Activated CD4-positive, alpha-beta T cell treated with anti-CD3 and anti-CD28 coated beads for 48 hours (primary cell): ENCODE data around the gene LBHD2.

ENCODE experiments used
- DNase-seq: peaks from one replicate; pipeline ENCODE4 v3.0.0-alpha.2; 2020

LBHD2 gene

GRCh38 chr14:103091883-103092222, 7.8 kb downstream of the LBHD2 start:
- no peak for DNase-seq

- no peak for DNase-seq
These were observed 9.9 kb downstream of the LBHD2 start for GRCh38 chr14:103093856-103094405.

GRCh38 chr14:103094406-103095209, 10.6 kb downstream of the LBHD2 start, which contains the start of gene EXOC3L4:
Gene EXOC3L4, plus strand, starts transcription at chr14:103094725. Its CDS starts 5,495 bp downstream, at chr14:103100220.
- DNase-seq, result no peak

GRCh38 chr14:103095210-103095778, 11.3 kb downstream of the LBHD2 start:
- DNase-seq, result no peak

- no peak for DNase-seq
These were observed 12.4 kb downstream of the LBHD2 start for GRCh38 chr14:103096387-103096786.

GRCh38 chr14:103097244-103097993, 13.4 kb downstream of the LBHD2 start:
- DNase-seq, result no peak

GRCh38 chr14:103097994-103098957, 14.3 kb downstream of the LBHD2 start:
- no peak for DNase-seq

GRCh38 chr14:103099081-103099732, 15.2 kb downstream of the LBHD2 start:
- DNase-seq, result no peak

- no peak for DNase-seq
These were observed 15.8 kb downstream of the LBHD2 start for GRCh38 chr14:103099733-103100280.

GRCh38 chr14:103100281-103101121, 16.5 kb downstream of the LBHD2 start:
- no peak for DNase-seq

- no peak for DNase-seq
These were observed 17.4 kb downstream of the LBHD2 start for GRCh38 chr14:103101257-103101962.

GRCh38 chr14:103101963-103102688, 18.1 kb downstream of the LBHD2 start:
- no peak for DNase-seq

- DNase-seq, result no peak
These were observed 18.8 kb downstream of the LBHD2 start for GRCh38 chr14:103102689-103103260.

GRCh38 chr14:103103461-103104388, 19.7 kb downstream of the LBHD2 start:
- peak; percentile 32 for DNase-seq

- DNase-seq, result no peak
These were observed 20.3 kb downstream of the LBHD2 start for GRCh38 chr14:103104389-103104653.

GRCh38 chr14:103104654-103105452, 20.8 kb downstream of the LBHD2 start:
- DNase-seq, result peak; percentile 80

- DNase-seq, result no peak
These were observed 21.7 kb downstream of the LBHD2 start for GRCh38 chr14:103105580-103106150.
